Heart left ventricle (tissue), 13 donors: ENCODE results near the gene USP2.

ENCODE experiments used
- POLR2A ChIP-seq, 2 donors: fragments of 450-650 bp; IDR thresholded peaks; one replicate each; pipeline ENCODE4 v1.6.1; 2017; ENCODE audit warnings: antibody characterized with exemption in 2 of 2, mild to moderate bottlenecking in 2 of 2, moderate library complexity in 2 of 2
- TF ChIP-seq, protein P1 (sequence below), 12 donors: fragments of 200-600 bp; sonication (generic) in 4 of 12; IDR thresholded peaks; one replicate each; pipeline versions ENCODE4 v1.5.0 to v1.8.0; 2018 to 2022; ENCODE audit warnings: antibody characterized with exemption in 12 of 12, mild to moderate bottlenecking in 5 of 12
- donor health status: ischemic (EF 13 %, LVEDD 7.1; RV severe dilation, severe dysfunction).
- donor health status: DM: no; HTN: yes; CAD: no.
- donor health status: DM: no; HTN: no; CAD: no.
- donor health status: ischemic (EF 25% LVEDD 6.9; RV normal size, moderate dysfunction).
- donor health status: ischemic (EF 25% LVEDD 5.7; RV mildly dilated, moderate dysfunction).
- donor health status: ischemic (EF 35%, LVEDD 5.7; RV mildly dilated, moderate dysfunction).
- donor health status: nonischemic (EF 11% LVEDD 7.7; RV severe dilation, severe dysfunction).
- donor health status: DM: yes; HTN: yes; CAD: no.
- donor health status: PGD.
- donor health status: ischemic (EF 29% LVEDD 5.4; RV normal size, mild dysfunction).
- donor health status: nonischemic (EF 23%, LVEDD 6.1; RV moderate dilation, normal function).

GRCh38 chr11:119329320-119329719, 52.2 kb downstream of the USP2 start:
- TF ChIP-seq, protein P1, sequence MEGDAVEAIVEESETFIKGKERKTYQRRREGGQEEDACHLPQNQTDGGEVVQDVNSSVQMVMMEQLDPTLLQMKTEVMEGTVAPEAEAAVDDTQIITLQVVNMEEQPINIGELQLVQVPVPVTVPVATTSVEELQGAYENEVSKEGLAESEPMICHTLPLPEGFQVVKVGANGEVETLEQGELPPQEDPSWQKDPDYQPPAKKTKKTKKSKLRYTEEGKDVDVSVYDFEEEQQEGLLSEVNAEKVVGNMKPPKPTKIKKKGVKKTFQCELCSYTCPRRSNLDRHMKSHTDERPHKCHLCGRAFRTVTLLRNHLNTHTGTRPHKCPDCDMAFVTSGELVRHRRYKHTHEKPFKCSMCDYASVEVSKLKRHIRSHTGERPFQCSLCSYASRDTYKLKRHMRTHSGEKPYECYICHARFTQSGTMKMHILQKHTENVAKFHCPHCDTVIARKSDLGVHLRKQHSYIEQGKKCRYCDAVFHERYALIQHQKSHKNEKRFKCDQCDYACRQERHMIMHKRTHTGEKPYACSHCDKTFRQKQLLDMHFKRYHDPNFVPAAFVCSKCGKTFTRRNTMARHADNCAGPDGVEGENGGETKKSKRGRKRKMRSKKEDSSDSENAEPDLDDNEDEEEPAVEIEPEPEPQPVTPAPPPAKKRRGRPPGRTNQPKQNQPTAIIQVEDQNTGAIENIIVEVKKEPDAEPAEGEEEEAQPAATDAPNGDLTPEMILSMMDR (IDR thresholded peaks at IDR 0.05): no peak
- TF ChIP-seq POLR2A (IDR thresholded peaks at IDR 0.05): no peak
